ENCODE measurements around the gene BOLA1.

The BOLA1 gene

GRCh38 chr1:149887456-149888246 is 11.7 kb upstream of the BOLA1 start:
- DNase-seq, result peak; percentile 99

- DNase-seq, result peak; percentile 91
Observed at GRCh38 chr1:149888247-149888998, 10.9 kb upstream of the BOLA1 start.

- no peak for DNase-seq
Observed at GRCh38 chr1:149888999-149889289, 10.4 kb upstream of the BOLA1 start.

- no peak for DNase-seq
Observed at GRCh38 chr1:149896575-149896974, 2.8 kb upstream of the BOLA1 start.

- DNase-seq, result no peak
Observed at GRCh38 chr1:149903836-149904491, 4.6 kb downstream of the BOLA1 start.

- no peak for DNase-seq
Observed at GRCh38 chr1:149906570-149907075, 7.3 kb downstream of the BOLA1 start.

GRCh38 chr1:149914545-149914944 is 15.2 kb downstream of the BOLA1 start:
- no peak for DNase-seq

GRCh38 chr1:149915429-149916192 is 16.2 kb downstream of the BOLA1 start:
- DNase-seq, result no peak

- no peak for DNase-seq
Observed at GRCh38 chr1:149916193-149916897, 17.0 kb downstream of the BOLA1 start.

- no peak for DNase-seq
Observed at GRCh38 chr1:149916898-149917252, 17.5 kb downstream of the BOLA1 start.

GRCh38 chr1:149917571-149918144 is 18.3 kb downstream of the BOLA1 start, which contains the start of gene SV2A:
Gene SV2A, minus strand, starts transcription at chr1:149917844. Its CDS starts 4,004 bp downstream, at chr1:149913840.
- peak; percentile 75 for DNase-seq

GRCh38 chr1:149923626-149924025 is 24.3 kb downstream of the BOLA1 start:
- DNase-seq, result no peak

- DNase-seq, result no peak
Observed at GRCh38 chr1:149925345-149925744, 26.0 kb downstream of the BOLA1 start.

GRCh38 chr1:149925751-149926150 is 26.4 kb downstream of the BOLA1 start:
- no peak for DNase-seq

GRCh38 chr1:149926296-149926695 is 26.9 kb downstream of the BOLA1 start:
- DNase-seq, result no peak

- DNase-seq, result no peak
Observed at GRCh38 chr1:149927056-149927562, 27.7 kb downstream of the BOLA1 start.

- peak; percentile 96 for DNase-seq
Observed at GRCh38 chr1:149927563-149928400, 28.4 kb downstream of the BOLA1 start, which contains the start of gene SF3B4. Gene SF3B4, minus strand, starts transcription at chr1:149927803. Its CDS starts 44 bp downstream, at chr1:149927759.

- DNase-seq, result no peak
Observed at GRCh38 chr1:149928401-149928724, 29.0 kb downstream of the BOLA1 start.

- no peak for DNase-seq
Observed at GRCh38 chr1:149929856-149930255, 30.5 kb downstream of the BOLA1 start.

- DNase-seq, result no peak
Observed at GRCh38 chr1:149931212-149931790, 31.9 kb downstream of the BOLA1 start.
